HFF-Myc (cell line): Measurements from ENCODE around the gene TOP3A.
A peak's percentile ranks its signal among the peaks of the same experiment; 100 is the strongest.

Experiments used
- DNase-seq: peaks from one replicate; pipeline ENCODE4 v3.0.0-alpha.2; 2011; ENCODE audit warnings: low read depth; ENCODE audit errors: extremely low read depth
- H3K4me3 ChIP-seq: replicated peaks from 2 replicates; pipeline ENCODE4 v1.5.1; 2011; ENCODE audit warnings: low read depth, mild to moderate bottlenecking, control low read depth, low read length
- TF ChIP-seq, protein P1 (sequence below): IDR thresholded peaks from 2 replicates; pipeline ENCODE4 v1.5.1; 2012; ENCODE audit warnings: mild to moderate bottlenecking, low read depth, low read length, control low read depth; ENCODE audit errors: missing control alignments

TOP3A gene

DNA sequence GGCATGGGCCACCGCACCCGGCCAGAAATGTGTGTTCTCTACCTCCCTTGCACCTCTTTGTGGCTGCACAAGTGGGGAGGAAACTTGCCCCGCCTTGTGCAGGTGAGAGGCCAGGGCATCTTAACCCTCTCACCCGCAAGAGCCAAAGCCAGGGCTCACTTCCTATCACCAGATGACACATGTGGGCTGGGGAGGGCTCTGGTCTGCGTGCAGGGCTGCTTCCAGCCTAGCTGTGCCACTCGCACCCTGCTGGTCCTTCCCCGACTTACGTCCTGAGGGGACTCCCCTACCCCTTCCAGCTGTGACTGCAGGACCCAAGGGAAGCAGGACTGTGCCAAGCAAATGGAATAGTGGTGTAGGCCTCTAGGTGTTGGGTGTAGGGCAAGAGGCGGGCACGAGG is 47.4 kb downstream of the TOP3A start:
- no peak overlapping the region for H3K4me3 ChIP-seq
- TF ChIP-seq, protein P1, sequence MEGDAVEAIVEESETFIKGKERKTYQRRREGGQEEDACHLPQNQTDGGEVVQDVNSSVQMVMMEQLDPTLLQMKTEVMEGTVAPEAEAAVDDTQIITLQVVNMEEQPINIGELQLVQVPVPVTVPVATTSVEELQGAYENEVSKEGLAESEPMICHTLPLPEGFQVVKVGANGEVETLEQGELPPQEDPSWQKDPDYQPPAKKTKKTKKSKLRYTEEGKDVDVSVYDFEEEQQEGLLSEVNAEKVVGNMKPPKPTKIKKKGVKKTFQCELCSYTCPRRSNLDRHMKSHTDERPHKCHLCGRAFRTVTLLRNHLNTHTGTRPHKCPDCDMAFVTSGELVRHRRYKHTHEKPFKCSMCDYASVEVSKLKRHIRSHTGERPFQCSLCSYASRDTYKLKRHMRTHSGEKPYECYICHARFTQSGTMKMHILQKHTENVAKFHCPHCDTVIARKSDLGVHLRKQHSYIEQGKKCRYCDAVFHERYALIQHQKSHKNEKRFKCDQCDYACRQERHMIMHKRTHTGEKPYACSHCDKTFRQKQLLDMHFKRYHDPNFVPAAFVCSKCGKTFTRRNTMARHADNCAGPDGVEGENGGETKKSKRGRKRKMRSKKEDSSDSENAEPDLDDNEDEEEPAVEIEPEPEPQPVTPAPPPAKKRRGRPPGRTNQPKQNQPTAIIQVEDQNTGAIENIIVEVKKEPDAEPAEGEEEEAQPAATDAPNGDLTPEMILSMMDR: no peak
- DNase-seq: no peak

- H3K4me3 ChIP-seq: no peak overlapping the region
- TF ChIP-seq, protein P1: no peak
Observed at GRCh38 chr17:18263885-18264682, 50.7 kb downstream of the TOP3A start.

GRCh38 chr17:18262641-18263040 is 52.2 kb downstream of the TOP3A start:
- DNase-seq: no peak
- no peak overlapping the region for H3K4me3 ChIP-seq
- TF ChIP-seq, protein P1: no peak

More at GRCh38 chr17:18263885-18264682, 50.7 kb downstream of the TOP3A start:
- DNase-seq: no peak

DNA sequence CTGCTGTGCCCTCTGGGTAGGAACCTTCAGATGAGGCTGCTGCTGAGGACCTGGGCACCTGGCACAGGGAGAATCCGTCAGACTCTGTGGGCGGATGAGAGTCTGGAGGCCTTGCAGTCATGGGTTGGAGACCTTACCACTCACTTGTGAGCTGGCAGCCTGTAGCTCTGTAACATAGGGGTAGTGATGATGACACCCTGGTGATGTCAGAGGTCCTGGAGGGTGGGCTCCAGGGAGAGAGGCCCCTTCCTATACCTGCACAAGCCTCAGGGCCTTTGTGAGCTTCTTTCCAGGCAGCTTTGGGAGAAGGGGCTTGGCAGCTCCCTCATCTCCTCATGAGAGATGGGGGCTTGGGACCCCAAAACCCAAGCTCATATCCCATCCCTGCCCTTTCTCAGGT is 52.7 kb downstream of the TOP3A start:
- TF ChIP-seq, protein P1: no peak
- H3K4me3 ChIP-seq: no peak overlapping the region
- DNase-seq: no peak

DNA sequence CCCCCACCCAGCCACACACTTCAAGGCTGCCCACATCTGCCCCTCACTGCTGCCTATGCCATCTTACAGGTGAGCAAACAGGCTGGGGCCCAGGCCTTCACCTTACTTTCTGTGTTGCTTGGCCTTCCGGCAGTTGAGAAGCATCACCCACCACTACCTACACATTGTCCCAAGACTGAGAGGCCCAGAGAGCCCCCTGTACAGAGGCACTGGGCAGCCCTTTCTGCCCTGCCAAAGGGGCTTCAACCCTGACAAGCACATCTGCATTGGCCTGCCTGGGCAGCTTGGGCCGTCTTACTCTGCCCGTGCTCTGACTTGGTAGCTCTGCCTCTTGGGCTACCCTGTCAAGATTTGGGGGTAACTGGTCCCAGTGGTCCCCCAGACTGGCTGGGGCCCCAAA is 53.1 kb downstream of the TOP3A start:
- peak overlapping the region; percentile 86 for H3K4me3 ChIP-seq
- TF ChIP-seq, protein P1: no peak
- DNase-seq: no peak

GRCh38 chr17:18261146-18261515 is 53.7 kb downstream of the TOP3A start:
- no peak for DNase-seq
- H3K4me3 ChIP-seq: peak overlapping the region; percentile 86
- TF ChIP-seq, protein P1: no peak
